Measurements from ENCODE around the gene TAS2R16.

- TF ChIP-seq EZH2 (IDR thresholded peaks at IDR 0.05; ENCODE audit: low read length, unreplicated experiment) (no peak), EZH2phosphoT487 (IDR thresholded peaks at IDR 0.05; ENCODE audit: borderline replicate concordance, low read length) (no peak)
- TF ChIP-seq, protein P1, sequence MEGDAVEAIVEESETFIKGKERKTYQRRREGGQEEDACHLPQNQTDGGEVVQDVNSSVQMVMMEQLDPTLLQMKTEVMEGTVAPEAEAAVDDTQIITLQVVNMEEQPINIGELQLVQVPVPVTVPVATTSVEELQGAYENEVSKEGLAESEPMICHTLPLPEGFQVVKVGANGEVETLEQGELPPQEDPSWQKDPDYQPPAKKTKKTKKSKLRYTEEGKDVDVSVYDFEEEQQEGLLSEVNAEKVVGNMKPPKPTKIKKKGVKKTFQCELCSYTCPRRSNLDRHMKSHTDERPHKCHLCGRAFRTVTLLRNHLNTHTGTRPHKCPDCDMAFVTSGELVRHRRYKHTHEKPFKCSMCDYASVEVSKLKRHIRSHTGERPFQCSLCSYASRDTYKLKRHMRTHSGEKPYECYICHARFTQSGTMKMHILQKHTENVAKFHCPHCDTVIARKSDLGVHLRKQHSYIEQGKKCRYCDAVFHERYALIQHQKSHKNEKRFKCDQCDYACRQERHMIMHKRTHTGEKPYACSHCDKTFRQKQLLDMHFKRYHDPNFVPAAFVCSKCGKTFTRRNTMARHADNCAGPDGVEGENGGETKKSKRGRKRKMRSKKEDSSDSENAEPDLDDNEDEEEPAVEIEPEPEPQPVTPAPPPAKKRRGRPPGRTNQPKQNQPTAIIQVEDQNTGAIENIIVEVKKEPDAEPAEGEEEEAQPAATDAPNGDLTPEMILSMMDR (conservative IDR thresholded peaks at IDR 0.05; ENCODE audit: low read depth, low read length): no peak
Observed at GRCh38 chr7:122965306-122965705, 30.2 kb downstream of the TAS2R16 start.

Measured in PC-3 (cell line).